HUDEP-2 (cell line): ENCODE measurements around the gene KIAA1671.

Source experiments
- DNase-seq, 76 experiments: peaks; one replicate each; lab custom pipeline; 2025; ENCODE audit not compliant: unreplicated experiment in 76 of 76; lab: John Stamatoyannopoulos, UW

Gene KIAA1671

DNA sequence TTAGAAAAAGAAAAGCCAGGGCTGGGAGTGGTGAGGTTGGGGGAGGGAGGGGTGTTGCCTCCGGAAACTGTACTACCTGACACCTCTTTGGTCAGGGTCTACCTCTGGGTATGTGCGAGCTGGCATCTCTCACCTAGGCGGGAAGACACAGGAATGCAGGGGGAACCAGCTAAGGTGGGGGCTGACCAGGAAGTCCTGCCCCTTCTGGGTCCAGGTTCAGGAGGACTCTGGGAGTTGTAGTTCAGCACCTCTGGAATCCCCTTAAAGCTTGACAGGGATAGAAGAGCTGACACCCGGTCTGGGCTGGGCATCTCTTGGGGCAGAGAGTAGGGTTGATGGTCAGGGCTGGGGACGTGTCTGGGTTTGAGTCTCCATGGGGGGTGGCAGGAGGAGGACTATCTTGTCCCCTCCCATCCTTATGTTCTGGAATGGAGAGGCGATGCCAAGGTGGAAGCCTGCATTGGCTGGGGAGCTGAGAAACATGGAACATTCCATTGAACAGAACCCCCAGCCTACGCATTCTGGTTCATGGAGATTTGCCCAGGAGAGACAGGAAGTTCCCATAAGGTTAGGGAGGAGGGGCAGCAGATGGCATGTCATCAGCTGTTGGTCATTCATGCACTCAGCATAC lies 2.1 kb upstream of the KIAA1671 start:
- DNase-seq = no peak

GRCh38 chr22:24952837-24953383 lies 394 bp downstream of the KIAA1671 start:
- DNase-seq = peak in 7 of 76 experiments; percentile 37 to 72 (median 43)

GRCh38 chr22:24953384-24954113 lies 1.0 kb downstream of the KIAA1671 start:
- DNase-seq = peak in 2 of 76 experiments; percentile 4 to 5

GRCh38 chr22:24954114-24954463 lies 1.6 kb downstream of the KIAA1671 start:
- no peak for DNase-seq

GRCh38 chr22:24954856-24955255 lies 2.3 kb downstream of the KIAA1671 start:
- no peak for DNase-seq

GRCh38 chr22:24957043-24957442 lies 4.5 kb downstream of the KIAA1671 start:
- DNase-seq = no peak

DNA sequence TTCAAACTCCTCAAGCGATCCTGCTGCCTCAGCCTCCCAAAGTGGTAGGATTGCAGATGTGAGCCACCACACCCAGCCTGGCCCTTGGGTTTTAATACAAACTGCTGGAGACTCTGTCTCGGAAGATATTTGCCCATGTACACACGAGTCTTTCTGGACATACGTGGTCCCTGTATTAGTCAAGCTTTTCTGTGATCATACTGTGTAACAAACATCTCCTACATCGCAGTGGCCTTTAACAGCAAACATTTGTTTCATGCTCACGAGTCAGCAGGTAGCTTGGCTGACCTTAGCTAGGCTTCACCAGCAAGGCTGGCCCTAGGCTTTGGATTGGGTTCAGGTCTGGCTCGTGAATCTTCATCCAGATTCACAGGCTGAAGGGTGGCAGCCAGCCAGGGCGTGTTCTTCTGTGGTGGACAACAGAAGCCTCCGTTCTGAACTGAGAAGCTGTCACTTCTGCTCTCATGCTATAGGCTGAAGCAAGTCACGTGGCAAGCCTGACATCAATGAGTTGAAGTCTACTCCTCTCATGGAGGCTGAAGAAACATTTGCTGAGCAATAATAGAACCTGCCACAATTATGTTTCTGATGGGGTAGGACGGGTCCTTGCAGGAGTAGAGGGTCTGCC lies 8.8 kb downstream of the KIAA1671 start:
- DNase-seq = peak in 3 of 76 experiments; percentile 7 to 24 (median 14)

DNA sequence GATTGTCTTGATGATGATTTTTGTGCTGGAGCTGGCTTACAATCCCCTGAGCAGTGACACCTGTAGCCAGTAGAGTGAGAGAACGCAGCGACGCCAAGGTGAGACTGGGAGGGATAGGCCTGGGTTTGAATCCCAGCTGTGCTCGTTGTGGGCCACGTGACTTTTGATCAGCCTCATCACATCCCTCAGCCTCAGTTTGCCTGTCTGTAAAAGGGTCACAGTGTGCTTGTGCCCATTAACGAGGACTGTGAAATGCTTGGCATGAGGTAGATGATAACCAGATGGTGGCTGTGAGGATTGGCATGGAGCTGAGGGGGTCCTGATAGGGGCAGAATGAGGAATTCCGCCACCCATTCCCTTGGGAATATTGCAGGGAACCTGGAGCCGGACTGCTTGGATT lies 9.6 kb downstream of the KIAA1671 start:
- DNase-seq = no peak

GRCh38 chr22:24962835-24963234 lies 10.3 kb downstream of the KIAA1671 start:
- DNase-seq = no peak

- DNase-seq = no peak
Observed at GRCh38 chr22:24964441-24964840, 11.9 kb downstream of the KIAA1671 start.

DNA sequence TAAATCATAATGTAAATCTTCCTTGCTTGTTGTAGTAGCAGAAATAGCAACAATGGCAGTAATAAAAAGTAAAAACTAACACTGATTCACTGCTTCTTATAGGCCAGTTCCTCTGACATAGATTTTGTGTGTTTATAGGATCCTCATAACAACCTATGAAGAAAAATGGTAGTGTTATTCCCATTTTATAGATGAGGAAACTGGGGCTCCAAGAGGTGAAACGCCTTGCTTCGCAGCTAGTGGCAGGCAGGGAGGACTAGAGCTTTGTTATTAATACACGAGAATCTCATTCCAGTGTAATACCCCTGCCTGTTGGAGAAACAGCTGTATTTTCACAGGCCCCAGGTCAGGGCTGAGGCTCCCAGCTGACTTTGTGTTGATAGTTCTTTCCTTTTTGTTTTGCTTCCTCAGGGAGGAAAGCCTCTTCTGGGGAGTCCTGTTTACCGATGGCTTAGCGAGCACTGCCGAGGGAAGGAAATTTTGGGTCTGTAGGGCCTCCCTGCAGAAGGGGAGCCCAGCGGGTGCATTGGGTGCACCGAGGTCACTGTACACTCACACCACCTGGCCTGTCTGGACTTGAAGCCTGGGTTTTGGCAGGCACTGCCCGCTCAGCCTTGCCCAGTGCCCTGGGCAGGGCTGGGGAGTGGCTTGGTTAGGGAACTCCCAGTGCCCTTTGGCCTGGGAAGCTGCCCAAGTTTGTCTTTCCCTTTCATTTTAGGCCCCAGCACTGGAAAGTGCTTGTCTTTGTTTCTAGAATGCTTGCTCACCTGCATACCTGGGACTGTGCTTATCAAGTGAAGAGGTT lies 13.5 kb downstream of the KIAA1671 start:
- peak in 12 of 76 experiments; percentile 8 to 34 (median 16) for DNase-seq

GRCh38 chr22:24968066-24968561 lies 15.6 kb downstream of the KIAA1671 start:
- DNase-seq = no peak

- peak in 13 of 76 experiments; percentile 9 to 62 (median 31) for DNase-seq
Observed at GRCh38 chr22:24969560-24970301, 17.2 kb downstream of the KIAA1671 start.

DNA sequence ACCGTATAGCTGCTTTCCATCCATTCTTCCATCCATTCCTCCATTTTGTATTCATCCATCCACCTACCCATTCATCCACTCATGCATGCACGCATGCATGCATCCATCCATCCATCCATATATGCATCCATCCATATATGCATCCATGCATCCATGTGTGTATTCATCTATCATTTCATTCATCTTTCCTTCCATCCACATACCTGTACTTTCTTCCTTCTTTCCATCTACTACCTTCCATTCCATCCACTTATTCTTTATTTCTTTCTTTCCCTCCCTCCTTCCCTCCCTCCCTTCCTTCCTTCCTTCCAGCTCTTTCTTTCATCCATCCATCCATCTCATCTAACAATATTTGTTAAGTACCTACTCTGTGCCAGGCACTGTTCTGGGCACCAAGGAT lies 19.9 kb downstream of the KIAA1671 start:
- no peak for DNase-seq

GRCh38 chr22:24973872-24974271 lies 21.4 kb downstream of the KIAA1671 start:
- DNase-seq = peak in 34 of 76 experiments; percentile 3 to 45 (median 26)

- DNase-seq = no peak
Observed at GRCh38 chr22:24975125-24975640, 22.7 kb downstream of the KIAA1671 start.

DNA sequence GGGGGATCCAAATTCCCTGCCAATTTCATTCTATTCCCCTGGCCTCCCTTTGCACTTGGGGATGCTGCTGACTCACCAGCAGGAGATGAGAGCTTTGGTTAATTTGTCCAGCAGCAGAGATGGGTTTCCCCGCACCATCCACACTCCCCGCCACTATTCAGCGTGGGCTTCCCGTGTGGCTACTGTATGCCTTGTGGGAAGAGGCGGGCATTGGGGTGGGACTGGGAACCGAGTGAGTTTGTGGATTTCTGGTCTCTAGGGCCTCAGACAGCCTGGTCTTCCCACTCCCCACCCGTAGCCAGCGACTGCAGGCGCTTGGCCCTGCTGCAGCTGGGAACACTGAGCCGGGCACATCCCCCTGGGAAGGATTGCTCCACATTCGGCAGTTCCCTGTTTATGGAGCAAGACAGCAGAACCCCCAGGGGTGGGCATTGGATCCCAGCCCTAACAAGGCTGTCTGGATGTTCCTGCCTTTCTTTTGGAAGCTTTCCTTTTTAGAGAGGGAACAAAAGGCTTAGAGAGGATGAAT lies 23.4 kb downstream of the KIAA1671 start:
- no peak for DNase-seq

- DNase-seq = no peak
Observed at GRCh38 chr22:24976442-24977218, 24.1 kb downstream of the KIAA1671 start.
